Sigmoid colon (tissue), 7 donors: ENCODE measurements around the gene CORO2B. TPM values are rescaled to one million over a fixed set of nuclear protein-coding genes. Genes with fewer than 3 reads are reported as not detected.

ENCODE experiments used
- DNase-seq: peaks from one replicate; pipeline ENCODE4 v3.0.0-alpha.2; 2019
- H3K27ac ChIP-seq, 4 donors: fragments of 200-600 bp; sonication (generic); one replicate each; pipeline ENCODE4 v1.5.1; 2016 to 2019; ENCODE audit warnings: mild to moderate bottlenecking in 1 of 4
- H3K27me3 ChIP-seq, 3 donors: fragments of 200-600 bp; sonication (generic); one replicate each; pipeline ENCODE4 v1.5.1; 2019; ENCODE audit warnings: mild to moderate bottlenecking in 1 of 3
- H3K36me3 ChIP-seq, 4 donors: fragments of 200-600 bp; sonication (generic); one replicate each; pipeline ENCODE4 v1.5.1; 2016 to 2019
- H3K4me1 ChIP-seq, 4 donors: fragments of 200-600 bp; sonication (generic); one replicate each; pipeline ENCODE4 v1.5.1; 2017 to 2019
- H3K4me3 ChIP-seq, 4 donors: fragments of 200-600 bp; sonication (generic); one replicate each; pipeline ENCODE4 v1.5.1; 2017 to 2019; ENCODE audit warnings: mild to moderate bottlenecking in 2 of 4, moderate library complexity in 1 of 4
- H3K9me3 ChIP-seq, 4 donors: fragments of 200-600 bp in 3 of 4; sonication (generic) in 3 of 4; one replicate each; pipeline versions ENCODE4 v1.5.1 to v1.6.1; 2013 to 2019
- CTCF ChIP-seq, 4 experiments: fragments of 450-650 bp in 3 of 4; fragments of 200-600 bp in 1 of 4; IDR thresholded peaks; one replicate each; pipeline ENCODE4 v1.5.1; 2016 to 2019; ENCODE audit warnings: antibody characterized with exemption in 4 of 4, mild to moderate bottlenecking in 3 of 4, moderate library complexity in 2 of 4
- EP300 ChIP-seq, 4 donors: sonication (generic); formaldehyde crosslinking; IDR thresholded peaks; one replicate each; pipeline ENCODE4 v1.6.1; 2017; ENCODE audit warnings: antibody characterized with exemption in 4 of 4
- POLR2A ChIP-seq, 2 donors: fragments of 450-650 bp; IDR thresholded peaks; one replicate each; pipeline ENCODE4 v1.6.1; 2016; ENCODE audit warnings: antibody characterized with exemption in 2 of 2, mild to moderate bottlenecking in 2 of 2, moderate library complexity in 2 of 2
- POLR2AphosphoS5 ChIP-seq, 4 donors: sonication (generic); formaldehyde crosslinking; IDR thresholded peaks; one replicate each; pipeline ENCODE4 v1.6.1; 2017; ENCODE audit warnings: antibody characterized with exemption in 4 of 4
- WGBS, 2 donors: extraction: QIAGEN DNeasy Blood & Tissue Kit; methylation state at CpG; one replicate each; pipeline ENCODE4 v1.1.7; 2013; 5-methylcytosine and 5-hydroxymethylcytosine counted together
- intact Hi-C: fragments of 100-400 bp; cut with DNase I; formaldehyde crosslinking; loops from one replicate; pipeline ENCODE4 v1.15.1; 2023
- polyA plus RNA-seq, 3 donors: library from polyadenylated mRNA; stranded (reverse); fragments of 200-250 nt; gene quantifications; one replicate each; pipeline ENCODE4 v1.2.3, GENCODE V29; 2013
- total RNA-seq, 4 donors: library from RNA; depleted of rRNA; stranded (reverse); fragments of >200 nt; gene quantifications; one replicate each; pipeline ENCODE4 v1.1.0, GENCODE V29; 2016
- donor health status: healthy with polysubstance abuse.
- donor health status: Bipolar disorder and iron deficiency.
- donor health status: healthy.

Gene CORO2B
- total and polyA plus RNA-seq, 7 donors: 0.46 to 3.9 (median 3.1) TPM

- H3K36me3 ChIP-seq: no peaks in the 10 kb centered on the region
- peaks cover 0 to 23% (median 11%) of the 10 kb centered on the region in 4 donors for H3K4me1 ChIP-seq
- no peak overlapping the region for H3K4me3 ChIP-seq
- DNase-seq: no peak
- H3K9me3 ChIP-seq: no peaks in the 10 kb centered on the region
- intact Hi-C loops: no loop called here
- 54 to 75% methylated on average over 7 of the region's 7 CpGs for WGBS, 2 donors
- TF ChIP-seq EP300 (IDR thresholded peaks at IDR 0.05) (no peak), POLR2A (IDR thresholded peaks at IDR 0.05) (no peak), POLR2AphosphoS5 (IDR thresholded peaks at IDR 0.05) (no peak), CTCF (IDR thresholded peaks at IDR 0.05) (no peak)
- peak overlapping the region in 3 of 4 donors; percentile 5 to 56 (median 9) for H3K27ac ChIP-seq
- H3K27me3 ChIP-seq: no peaks in the 10 kb centered on the region
These were observed 20.8 kb downstream of the CORO2B start for GRCh38 chr15:68599560-68600071.

GRCh38 chr15:68601206-68602197 is 22.7 kb downstream of the CORO2B start:
- H3K27me3 ChIP-seq: no peaks in the 10 kb centered on the region
- H3K27ac ChIP-seq: peak overlapping the region in 1 of 4 donors; percentile 32
- WGBS, 2 donors: 88 to 92% methylated on average over 23 of the region's 23 CpGs
- no peaks in the 10 kb centered on the region for H3K36me3 ChIP-seq
- no peak overlapping the region for H3K4me3 ChIP-seq
- intact Hi-C loops: no loop called here
- H3K4me1 ChIP-seq: peaks cover 0 to 28% (median 15%) of the 10 kb centered on the region in 4 donors
- H3K9me3 ChIP-seq: no peaks in the 10 kb centered on the region
- TF ChIP-seq EP300 (IDR thresholded peaks at IDR 0.05) (no peak), CTCF (IDR thresholded peaks at IDR 0.05) (no peak), POLR2A (IDR thresholded peaks at IDR 0.05) (no peak)
- DNase-seq: no peak

- TF ChIP-seq EP300 (IDR thresholded peaks at IDR 0.05): no peak
- TF ChIP-seq POLR2AphosphoS5 (IDR thresholded peaks at IDR 0.05): no peak
- no peak for TF ChIP-seq CTCF (IDR thresholded peaks at IDR 0.05)
- no peak for TF ChIP-seq POLR2A (IDR thresholded peaks at IDR 0.05)
- DNase-seq: no peak
- Histone ChIP-seq H3K27ac (no peak overlapping the region), H3K4me1 (peaks cover 0 to 32% (median 17%) of the 10 kb centered on the region in 4 donors), H3K27me3 (no peaks in the 10 kb centered on the region), H3K9me3 (no peaks in the 10 kb centered on the region), H3K36me3 (no peaks in the 10 kb centered on the region), H3K4me3 (no peak overlapping the region)
- intact Hi-C loops: no loop called here
- WGBS, 2 donors: 74 to 77% methylated on average over 11 of the region's 11 CpGs
These were observed 23.8 kb downstream of the CORO2B start for GRCh38 chr15:68602459-68603215.

GRCh38 chr15:68603216-68603595 is 24.4 kb downstream of the CORO2B start:
- WGBS, 2 donors: 91 to 92% methylated on average over 5 of the region's 5 CpGs
- intact Hi-C loops: no loop called here
- DNase-seq: no peak
- no peaks in the 10 kb centered on the region for H3K36me3 ChIP-seq
- no peak overlapping the region for H3K4me3 ChIP-seq
- H3K4me1 ChIP-seq: peaks cover 0 to 34% (median 19%) of the 10 kb centered on the region in 4 donors
- no peaks in the 10 kb centered on the region for H3K27me3 ChIP-seq
- TF ChIP-seq CTCF (IDR thresholded peaks at IDR 0.05) (no peak), POLR2A (IDR thresholded peaks at IDR 0.05) (no peak), POLR2AphosphoS5 (IDR thresholded peaks at IDR 0.05) (no peak), EP300 (IDR thresholded peaks at IDR 0.05) (no peak)
- no peak overlapping the region for H3K27ac ChIP-seq
- H3K9me3 ChIP-seq: no peaks in the 10 kb centered on the region
